K562 (cell line): ENCODE data around the gene DHPS. TPM values are rescaled to one million over a fixed set of nuclear protein-coding genes. Genes with fewer than 3 reads are reported as not detected.

Experiments
- CEBPB ChIP-seq: fragments of 450-650 bp; IDR thresholded peaks from 2 replicates; pipeline ENCODE4 v1.6.1; 2016; ENCODE audit warnings: missing genetic modification characterization, missing compliant biosample characterization
- E2F1 ChIP-seq: sonication (generic); formaldehyde crosslinking; IDR thresholded peaks from 2 replicates; pipeline ENCODE4 v1.8.1; 2023; ENCODE audit warnings: mild to moderate bottlenecking, missing genetic modification reagents, moderate library complexity
- KAT7 ChIP-seq: sonication (generic); formaldehyde crosslinking; IDR thresholded peaks from 2 replicates; pipeline ENCODE4 v1.8.0; 2022; ENCODE audit warnings: missing genetic modification reagents, mild to moderate bottlenecking, borderline replicate concordance
- MCM2 ChIP-seq: fragments of 450-650 bp; IDR thresholded peaks from 2 replicates; pipeline ENCODE4 v1.6.1; 2017; ENCODE audit warnings: low read depth, mild to moderate bottlenecking
- MEF2A ChIP-seq: IDR thresholded peaks from 2 replicates; pipeline ENCODE4 v1.6.1; 2011; ENCODE audit warnings: low read depth, mild to moderate bottlenecking, low read length, moderate library complexity; ENCODE audit not compliant: control insufficient read depth
- MYC ChIP-seq, 2 experiments: fragments of 250-450 bp in 1 of 2; sonication (Bioruptor Pico) in 1 of 2; IDR thresholded peaks; 2 replicates each; pipeline versions ENCODE4 v1.5.1 to v1.6.1; 2012 to 2021; ENCODE audit warnings: low read depth in 2 of 2, borderline replicate concordance in 1 of 2, improper control_type of control experiment in 1 of 2, low read length in 1 of 2, mild to moderate bottlenecking in 1 of 2, moderate library complexity in 1 of 2
- NCOA2 ChIP-seq, 2 experiments: fragments of 450-650 bp; IDR thresholded peaks; 2 replicates each; pipeline ENCODE4 v1.6.1; 2018; ENCODE audit warnings: mild to moderate bottlenecking in 2 of 2, moderate library complexity in 1 of 2; ENCODE audit not compliant: partially characterized antibody in 2 of 2
- NFIC ChIP-seq: fragments of 450-650 bp; IDR thresholded peaks from 2 replicates; pipeline ENCODE4 v1.6.1; 2017; ENCODE audit warnings: mild to moderate bottlenecking, inconsistent platforms
- POLR3A ChIP-seq: IDR thresholded peaks from 2 replicates; pipeline ENCODE4 v1.6.1; 2011; ENCODE audit warnings: borderline replicate concordance, mild to moderate bottlenecking, moderate library complexity; ENCODE audit not compliant: insufficient read length, insufficient read depth; ENCODE audit errors: extremely low read depth
- PTRF ChIP-seq: fragments of 450-650 bp; IDR thresholded peaks from 2 replicates; pipeline ENCODE4 v1.6.1; 2016; ENCODE audit warnings: mild to moderate bottlenecking, missing genetic modification characterization, missing compliant biosample characterization
- TFE3 ChIP-seq: fragments of 450-650 bp; formaldehyde crosslinking; IDR thresholded peaks from 2 replicates; pipeline ENCODE4 v1.4.0; 2020; ENCODE audit warnings: mild to moderate bottlenecking, mixed read lengths
- ZBTB33 ChIP-seq: sonication (generic); formaldehyde crosslinking; IDR thresholded peaks from 2 replicates; pipeline ENCODE4 v1.8.1; 2023; ENCODE audit warnings: mild to moderate bottlenecking, missing genetic modification reagents
- ZNF24 ChIP-seq: fragments of 450-650 bp; IDR thresholded peaks from 2 replicates; pipeline ENCODE4 v1.6.1; 2016
- ZNF324 ChIP-seq: fragments of 250-450 bp; sonication (Bioruptor Pico); IDR thresholded peaks from 2 replicates; pipeline ENCODE4 v1.4.0; 2020; ENCODE audit warnings: mild to moderate bottlenecking
- ZNF785 ChIP-seq: fragments of 250-450 bp; sonication (Bioruptor Pico); IDR thresholded peaks from 2 replicates; pipeline ENCODE4 v1.4.0; 2020; ENCODE audit warnings: mild to moderate bottlenecking
- polyA plus RNA-seq, 8 experiments: library from polyadenylated mRNA; depleted of rRNA in 4 of 8; stranded (reverse) in 5 of 8; unstranded in 3 of 8; fragments of >200 nt; fragmentation: Nextera tagmentation in 2 of 8; fragmentation: Illumina TruSeq in 1 of 8; extraction: Ambion mirVana in 2 of 8; extraction: Trizol in 1 of 8; gene quantifications; 2 replicates each; pipeline versions ENCODE4 v1.2.1 to v1.2.3, GENCODE V29; 2011 to 2014; ENCODE audit warnings: inconsistent platforms in 1 of 8, missing spikeins in 1 of 8
- total RNA-seq, 7 experiments: library from RNA; depleted of rRNA in 6 of 7; stranded (reverse); fragments of >200 nt in 6 of 7; fragmentation: Illumina TruSeq in 2 of 7; extraction: Trizol in 2 of 7; gene quantifications; 2 replicates each; pipeline versions ENCODE4 v1.2.1 to v1.2.3, GENCODE V29; 2011 to 2021; ENCODE audit warnings: low replicate concordance in 1 of 7

Gene DHPS
- total and polyA plus RNA-seq, 9 of the 15 experiments (the other 6 are each of a cell fraction or from before 2014, with no cell fraction given) = 47.1 to 110 (median 79.9) TPM

- TF ChIP-seq ZBTB33 (peak; percentile 93), E2F1 (no peak), PTRF (tag) (no peak), MYC (IDR thresholded peaks at IDR 0.05; ENCODE audit: low read depth, low read length) (no peak), MYC (CRISPR knock-in tag; IDR thresholded peaks at IDR 0.05; ENCODE audit: borderline replicate concordance, low read depth) (no peak), POLR3A (no peak), KAT7 (CRISPR knock-in tag) (no peak), ZNF785 (CRISPR knock-in tag) (no peak), MEF2A (no peak), ZNF24 (no peak), MCM2 (no peak), NCOA2 (IDR thresholded peaks at IDR 0.05; ENCODE audit: partially characterized antibody in 2 of 2) (no peak), NFIC (peak; percentile 39; the same call in 1 of the 2 replicates), CEBPB (tag) (no peak), TFE3 (CRISPR knock-in tag) (no peak), ZNF324 (CRISPR knock-in tag) (no peak)
Measured at GRCh38 chr19:12656899-12657571, 24.6 kb downstream of the DHPS start (continued).
